LHCN-M2 (cell line): Measurements from ENCODE around the gene CROCC2. TPM values are rescaled to one million over a fixed set of nuclear protein-coding genes. Genes with fewer than 3 reads are reported as not detected.

ENCODE experiments used
- DNase-seq: peaks from one replicate; pipeline ENCODE4 v3.0.0-alpha.2; 2012; ENCODE audit warnings: low read depth
- total RNA-seq: library from RNA; depleted of rRNA; stranded (reverse); fragments of >200 nt; gene quantifications from 2 replicates; pipeline ENCODE4 v1.2.3, GENCODE V29; 2014

Gene CROCC2
- total RNA-seq, 1 experiment from 2014 or later = under 0.01 TPM

- no peak for DNase-seq
These were observed 857 bp upstream of the CROCC2 start for GRCh38 chr2:240905176-240905781.

GRCh38 chr2:240906911-240907590 lies 915 bp downstream of the CROCC2 start:
- no peak for DNase-seq

GRCh38 chr2:240909216-240909974 lies 3.3 kb downstream of the CROCC2 start:
- DNase-seq = no peak

GRCh38 chr2:240911641-240912265 lies 5.6 kb downstream of the CROCC2 start:
- no peak for DNase-seq

- DNase-seq = no peak
These were observed 7.0 kb downstream of the CROCC2 start for GRCh38 chr2:240912878-240913809.

GRCh38 chr2:240913810-240914644 lies 7.9 kb downstream of the CROCC2 start:
- DNase-seq = peak; percentile 35

GRCh38 chr2:240914645-240915525 lies 8.7 kb downstream of the CROCC2 start:
- DNase-seq = no peak

GRCh38 chr2:240915526-240916341 lies 9.6 kb downstream of the CROCC2 start:
- DNase-seq = no peak

- DNase-seq = peak; percentile 77
These were observed 10.5 kb downstream of the CROCC2 start for GRCh38 chr2:240916571-240917008.

- DNase-seq = no peak
These were observed 11.0 kb downstream of the CROCC2 start for GRCh38 chr2:240917009-240917683.

- no peak for DNase-seq
These were observed 11.6 kb downstream of the CROCC2 start for GRCh38 chr2:240917684-240918257.

GRCh38 chr2:240918258-240919091 lies 12.3 kb downstream of the CROCC2 start:
- DNase-seq = no peak

GRCh38 chr2:240919161-240919781 lies 13.1 kb downstream of the CROCC2 start:
- no peak for DNase-seq

- DNase-seq = no peak
These were observed 13.9 kb downstream of the CROCC2 start for GRCh38 chr2:240919786-240920782.
